Erythroblast (primary cell): Measurements from ENCODE around the gene SLC9A1.
A peak's percentile ranks its signal among the peaks of the same experiment; 100 is the strongest.

Experiments used
- DNase-seq, 2 experiments: peaks; one replicate each; lab custom pipeline; 2025; lab: John Stamatoyannopoulos, UW
- GATA1 ChIP-seq: IDR thresholded peaks from 2 replicates; pipeline ENCODE4 v1.6.1; 2011; ENCODE audit warnings: low read depth, mild to moderate bottlenecking, control low read depth, low read length, moderate library complexity
- POLR2A ChIP-seq: IDR thresholded peaks from 2 replicates; pipeline ENCODE4 v1.6.1; 2011; ENCODE audit warnings: mild to moderate bottlenecking, low read length

The SLC9A1 gene

DNA sequence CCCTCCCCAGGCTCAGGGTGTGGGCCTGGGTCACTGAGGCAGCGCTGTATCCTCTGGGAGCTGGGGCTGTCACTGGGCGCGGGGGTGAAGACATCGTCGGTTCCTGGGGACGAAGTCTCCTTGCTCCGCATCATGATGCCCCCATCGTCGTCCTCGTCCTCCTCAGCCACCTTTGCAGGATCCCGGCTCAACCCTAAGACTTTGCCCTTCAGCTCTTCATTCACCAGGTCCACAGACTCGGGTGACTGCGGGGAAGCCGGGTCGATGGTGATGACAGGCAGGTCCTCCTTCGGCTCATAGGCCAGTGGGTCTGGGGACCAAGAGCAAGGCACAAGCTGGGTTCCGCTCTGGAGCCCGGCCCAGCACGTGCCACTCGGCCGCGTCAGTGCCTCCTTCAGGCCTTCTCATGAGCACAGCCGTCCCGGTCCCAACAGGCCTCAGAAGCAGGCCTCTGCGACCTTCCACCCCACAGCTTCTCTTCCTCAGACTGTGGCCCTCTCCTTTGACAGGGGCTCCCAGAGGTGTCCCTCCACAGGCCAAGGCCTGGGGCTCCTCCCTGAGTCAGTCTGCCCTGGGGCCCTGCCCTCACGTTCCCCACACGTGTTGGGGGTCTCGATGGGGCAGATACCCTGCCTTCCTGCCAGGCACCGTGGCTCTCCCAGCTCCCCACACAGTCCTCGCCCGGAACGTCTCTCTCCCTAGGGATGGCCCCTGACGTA, 54.4 kb downstream of the SLC9A1 start:
- no peak for TF ChIP-seq POLR2A
- TF ChIP-seq GATA1 = no peak
- no peak for DNase-seq

DNA sequence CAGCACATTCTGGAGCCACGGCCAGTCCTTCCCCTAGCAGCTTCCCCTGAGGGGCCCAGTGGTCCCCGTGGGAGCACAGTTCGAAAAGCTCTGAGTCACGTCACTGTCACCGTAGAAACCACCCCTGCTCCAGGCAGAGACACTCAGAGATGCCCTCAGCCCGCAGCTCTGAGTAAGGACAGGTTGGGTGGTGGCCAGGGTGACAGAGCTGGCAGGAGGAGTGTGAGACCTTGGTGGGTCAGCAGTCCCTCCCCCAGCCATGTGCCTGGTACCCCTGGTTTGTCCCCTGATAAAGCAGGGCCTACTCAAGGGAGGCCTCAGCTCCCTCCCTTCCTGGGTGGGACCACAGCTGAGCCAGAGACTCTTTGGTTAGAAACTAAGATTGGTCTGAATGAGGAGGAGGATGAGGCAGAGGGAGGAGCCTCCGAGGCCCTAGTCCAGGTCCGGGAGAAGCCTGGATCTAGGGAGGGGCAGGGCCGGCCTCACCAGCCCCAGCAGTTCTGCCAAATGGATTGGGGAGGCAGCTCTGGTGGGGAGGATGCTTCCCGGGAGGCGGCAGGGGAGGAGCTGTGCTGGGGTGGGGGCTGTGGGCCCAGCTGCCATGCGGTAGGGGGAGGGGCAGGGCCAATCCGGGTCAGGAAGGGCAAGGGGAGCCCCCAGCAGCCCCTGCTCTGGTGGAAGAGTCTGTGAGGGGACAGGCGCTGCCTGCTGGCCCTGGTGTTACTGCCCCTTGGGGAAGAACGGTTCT, 55.2 kb downstream of the SLC9A1 start:
- peak; percentile 10 for TF ChIP-seq POLR2A
- no peak for TF ChIP-seq GATA1
- peak in 1 of 2 experiments; percentile 83 for DNase-seq

DNA sequence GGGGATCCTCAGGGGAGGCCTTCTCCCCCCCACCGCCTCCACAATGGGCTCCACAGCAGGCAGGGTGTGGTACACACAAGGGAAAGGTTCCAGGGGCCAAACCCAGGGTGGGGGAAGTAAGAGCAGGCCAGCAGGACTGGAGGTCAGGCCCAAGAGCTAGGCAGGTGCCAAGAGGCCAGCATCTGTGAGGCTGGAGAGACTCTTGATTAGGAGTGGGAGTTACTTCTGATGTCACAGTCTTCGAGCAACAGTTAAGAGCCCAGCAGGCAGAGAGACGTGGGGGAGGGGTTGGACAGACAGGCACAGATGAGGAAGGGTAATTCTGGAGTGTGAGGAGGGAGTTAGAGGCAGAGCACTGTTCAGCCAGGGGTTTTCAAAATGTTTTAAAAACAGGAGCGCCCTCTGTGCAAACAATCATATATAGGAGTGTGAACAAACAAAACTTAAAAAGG, 55.8 kb downstream of the SLC9A1 start:
- TF ChIP-seq GATA1 (no peak), POLR2A (peak; percentile 42)
- DNase-seq = peak in 1 of 2 experiments; percentile 83

GRCh38 chr1:27098431-27099134, 56.3 kb downstream of the SLC9A1 start:
- no peak for DNase-seq

DNA sequence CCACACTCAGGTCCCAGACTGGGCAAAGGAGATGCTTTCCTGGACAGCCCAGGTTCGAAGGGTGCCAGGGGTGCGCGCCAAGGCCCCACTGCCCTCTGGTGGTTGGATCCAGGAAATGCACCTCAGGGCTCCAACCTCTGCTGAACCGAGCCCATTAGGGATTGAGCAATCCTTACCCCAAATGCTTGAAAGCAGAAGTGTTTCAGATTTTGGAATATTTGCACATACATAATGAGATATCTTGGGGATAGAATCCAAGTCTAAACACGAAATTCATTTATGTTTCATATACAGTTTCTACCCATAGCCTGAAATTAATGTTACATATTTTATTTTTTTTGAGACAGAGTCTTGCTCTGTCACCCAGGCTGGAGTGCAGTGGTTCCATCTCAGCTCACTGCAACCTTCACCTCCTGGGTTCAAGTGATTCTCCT, 57.4 kb downstream of the SLC9A1 start:
- TF ChIP-seq POLR2A = no peak
- no peak for TF ChIP-seq GATA1
- peak in 1 of 2 experiments; percentile 90 for DNase-seq

More at GRCh38 chr1:27098431-27099134, 56.3 kb downstream of the SLC9A1 start:
- TF ChIP-seq POLR2A (no peak), GATA1 (no peak)

- TF ChIP-seq GATA1 (no peak), POLR2A (no peak)
- DNase-seq = no peak
Measured at GRCh38 chr1:27095576-27095975, 59.3 kb downstream of the SLC9A1 start.

DNA sequence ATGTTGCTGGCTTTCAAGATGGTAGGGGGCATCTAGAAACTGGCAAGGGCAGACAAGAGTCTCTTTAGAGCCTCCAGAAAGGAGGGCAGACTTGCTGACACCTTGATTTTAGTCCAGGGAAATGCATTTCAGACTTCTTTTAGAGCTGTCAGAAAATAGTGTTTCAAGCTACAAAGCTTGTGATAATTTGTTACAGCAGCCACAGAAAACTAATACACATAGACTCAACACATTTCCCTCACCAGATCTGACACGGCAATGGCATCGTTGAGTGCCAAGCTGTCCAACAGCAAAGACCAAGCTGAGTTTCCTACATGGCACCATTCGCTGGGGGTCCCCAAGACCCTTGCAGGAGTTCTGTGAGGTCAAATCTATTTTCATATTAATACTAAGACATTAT, 62.0 kb downstream of the SLC9A1 start:
- TF ChIP-seq GATA1 (no peak), POLR2A (no peak)
- DNase-seq = no peak

- no peak for TF ChIP-seq POLR2A
- TF ChIP-seq GATA1 = no peak
- no peak for DNase-seq
Measured at GRCh38 chr1:27090911-27091310, 64.0 kb downstream of the SLC9A1 start.

GRCh38 chr1:27087371-27088220, 67.3 kb downstream of the SLC9A1 start:
- DNase-seq = no peak
- no peak for TF ChIP-seq GATA1
- TF ChIP-seq POLR2A = no peak

DNA sequence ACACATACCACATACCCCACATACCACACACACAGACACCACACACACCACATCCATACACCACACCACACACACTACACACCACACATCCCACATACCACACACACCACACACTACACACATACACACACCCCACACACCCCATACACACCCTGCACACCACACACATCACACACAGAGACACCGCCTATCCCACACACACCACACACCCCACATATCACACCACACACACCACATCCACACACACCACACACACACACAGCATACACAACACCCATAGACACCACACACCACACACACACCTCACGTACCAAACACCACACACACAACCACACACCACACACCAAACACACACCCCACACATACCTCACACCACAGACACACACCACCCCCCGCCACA, 68.3 kb downstream of the SLC9A1 start:
- DNase-seq = no peak
- TF ChIP-seq GATA1 = no peak
- no peak for TF ChIP-seq POLR2A

GRCh38 chr1:27086026-27086425, 68.9 kb downstream of the SLC9A1 start:
- DNase-seq = peak in 1 of 2 experiments; percentile 24
- no peak for TF ChIP-seq GATA1
- TF ChIP-seq POLR2A = no peak

DNA sequence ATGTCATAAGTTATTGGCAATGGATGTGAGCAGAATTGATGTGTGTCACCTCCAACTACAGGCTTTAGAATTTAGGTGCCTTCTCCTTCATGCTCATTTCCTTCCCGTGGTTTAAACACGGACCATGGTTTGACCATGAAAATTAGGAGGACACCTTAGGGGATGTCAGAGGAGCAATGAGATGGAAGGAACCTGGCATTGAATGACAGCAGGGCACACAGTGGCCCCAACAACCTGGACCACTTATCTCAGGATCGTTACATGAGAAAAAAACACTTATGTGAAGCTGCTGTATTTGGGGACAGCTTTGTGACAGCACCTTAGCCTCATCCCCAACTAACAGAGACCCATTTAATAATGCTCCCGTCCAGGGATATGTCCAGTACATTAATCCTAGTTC, 70.8 kb downstream of the SLC9A1 start:
- no peak for TF ChIP-seq GATA1
- no peak for TF ChIP-seq POLR2A
- no peak for DNase-seq

GRCh38 chr1:27077968-27078367, 77.0 kb downstream of the SLC9A1 start:
- TF ChIP-seq GATA1 = no peak
- no peak for TF ChIP-seq POLR2A
- no peak for DNase-seq

DNA sequence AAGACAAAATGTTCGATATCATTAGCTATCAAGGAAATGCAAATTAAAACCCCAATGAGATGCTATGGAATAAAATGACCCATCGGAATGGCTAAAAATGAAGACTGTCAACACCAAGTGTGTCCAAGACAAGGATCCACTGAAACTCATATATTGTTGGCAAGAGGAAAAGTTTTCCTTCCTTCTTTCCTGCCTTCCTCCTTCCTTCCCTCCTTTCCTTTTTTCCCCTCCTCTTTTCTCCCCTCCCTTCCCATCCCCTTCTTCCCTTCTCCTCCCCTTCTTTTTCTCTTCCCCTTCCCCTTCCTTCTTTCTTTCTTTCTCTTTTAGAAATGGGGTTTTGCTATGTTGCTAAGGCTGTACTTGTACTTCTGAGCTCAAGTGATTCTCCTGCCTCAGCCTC, 78.1 kb downstream of the SLC9A1 start:
- no peak for TF ChIP-seq GATA1
- no peak for TF ChIP-seq POLR2A
- no peak for DNase-seq
